Activated CD8-positive, alpha-beta memory T cell treated with anti-CD3 and anti-CD28 coated beads for 1 hour (primary cell): ENCODE results near the gene ZFP3.
"Not testable (repeated sequence)": the region's sequence is repeated elsewhere in the genome, so short reads cannot be mapped to it uniquely, and the experiment has no call there.

Experiments
- DNase-seq, 2 donors: peaks; one replicate each; pipeline ENCODE4 v3.0.0-alpha.2; 2020; ENCODE audit warnings: low read depth in 1 of 2; ENCODE audit errors: extremely low read depth in 1 of 2

ZFP3 gene

DNA sequence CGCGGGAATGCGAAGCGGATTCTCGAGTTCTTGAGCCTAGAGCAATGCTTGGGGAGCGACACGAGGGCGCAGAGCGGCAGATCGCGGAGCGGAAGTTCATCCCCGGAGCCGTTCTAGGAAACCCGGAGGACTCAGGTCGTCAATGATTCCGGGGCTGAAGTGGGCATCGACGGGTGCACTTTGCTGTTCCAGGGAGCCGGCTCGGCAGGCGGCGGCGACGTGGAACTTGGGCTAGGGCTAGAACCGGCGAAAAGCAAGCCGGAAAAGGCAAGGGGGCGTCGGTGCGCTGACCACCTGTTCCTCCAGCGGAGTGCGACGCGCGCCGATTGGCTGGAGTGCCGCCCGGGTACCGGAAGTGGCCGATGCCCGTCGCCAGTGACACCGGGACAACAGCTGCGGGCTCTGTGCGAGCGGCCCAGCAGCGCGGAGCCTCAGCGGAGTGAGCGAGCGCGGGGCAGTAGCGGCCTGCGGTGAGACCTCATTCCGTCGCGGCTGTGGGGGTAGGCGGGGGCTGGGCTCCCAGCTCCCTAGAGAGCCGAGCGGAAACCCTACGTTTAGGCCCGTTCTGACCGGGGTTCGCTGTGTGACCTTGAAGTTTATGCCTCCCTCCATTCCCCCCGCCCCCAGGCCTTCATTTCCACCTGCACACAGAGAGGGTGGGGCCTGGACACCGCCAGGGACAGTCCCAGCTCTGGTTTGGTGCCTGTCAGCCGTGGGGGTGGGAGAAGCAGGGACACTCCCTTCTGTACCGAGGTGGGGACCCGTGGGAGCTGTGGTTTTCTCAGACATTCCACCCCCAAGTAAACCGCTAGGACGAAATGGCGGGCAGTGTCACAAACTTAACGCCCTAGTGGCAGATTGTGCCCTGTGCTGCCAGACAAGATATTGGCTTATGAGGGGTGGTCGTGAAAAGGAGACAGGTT, at the start of gene ZFP3:
Gene ZFP3 (plus strand): TSS at position 362 of the 923 bp plus-strand sequence. CDS start 13,038 bp downstream, outside the sequence.
- peak; percentile 34 to 56 for DNase-seq

DNA sequence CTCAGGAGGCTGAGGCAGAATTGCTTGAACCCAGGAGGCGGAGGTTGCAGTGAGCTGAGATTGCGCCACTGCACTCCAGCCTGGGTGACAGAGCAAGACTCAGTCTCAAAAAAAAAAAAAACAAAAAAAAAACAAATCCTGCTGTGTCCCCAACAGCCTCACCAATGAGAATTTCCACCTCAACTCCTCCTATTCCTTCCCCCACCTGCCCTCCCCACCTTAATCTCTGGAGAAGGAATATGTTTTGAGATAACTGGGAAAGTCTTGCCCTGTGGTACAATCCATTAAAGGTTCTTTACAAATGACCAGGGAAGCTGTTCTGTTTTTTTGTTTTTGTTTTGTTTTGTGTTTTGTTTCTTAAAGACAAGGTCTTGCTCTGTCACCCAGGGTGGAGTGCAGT, 48.1 kb upstream of the ZFP3 start:
- DNase-seq, result not testable (repeated sequence)

DNA sequence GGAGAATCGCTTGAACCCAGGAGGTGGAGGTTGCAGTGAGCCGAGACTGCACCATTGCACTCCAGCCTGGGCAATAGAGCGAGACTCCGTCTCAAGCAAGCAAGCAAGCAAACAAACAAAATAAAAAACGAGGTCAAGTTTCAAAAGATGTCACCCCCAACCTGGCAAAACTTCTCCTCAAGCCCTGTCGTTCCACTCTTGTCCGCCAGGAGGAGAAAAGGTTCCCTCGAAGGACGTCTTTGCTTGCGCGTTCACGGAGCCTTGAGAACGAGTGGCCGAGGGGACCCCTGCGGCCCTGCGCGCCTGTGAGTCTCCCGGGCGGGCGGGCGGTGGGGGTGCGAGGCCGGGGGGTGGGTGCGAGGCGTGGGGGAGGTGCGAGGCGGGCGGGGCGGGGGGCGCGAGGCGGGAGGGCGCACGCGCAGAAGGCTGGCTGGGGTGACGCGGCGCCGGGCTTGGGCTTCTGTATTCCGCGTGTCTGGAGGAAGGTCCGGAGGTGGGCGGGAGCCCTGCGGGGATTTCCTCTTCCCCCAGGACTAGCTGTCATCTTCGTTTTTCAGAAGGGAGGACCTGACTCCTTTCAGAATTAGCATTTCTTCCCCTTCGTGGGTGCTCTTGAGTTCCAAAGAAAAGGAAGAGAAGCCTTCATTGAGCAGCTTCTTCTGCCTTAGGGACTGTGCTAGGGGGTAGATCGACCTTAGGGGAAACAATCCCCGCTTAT, 46.7 kb upstream of the ZFP3 start:
- DNase-seq, result peak; percentile 48 to 72

DNA sequence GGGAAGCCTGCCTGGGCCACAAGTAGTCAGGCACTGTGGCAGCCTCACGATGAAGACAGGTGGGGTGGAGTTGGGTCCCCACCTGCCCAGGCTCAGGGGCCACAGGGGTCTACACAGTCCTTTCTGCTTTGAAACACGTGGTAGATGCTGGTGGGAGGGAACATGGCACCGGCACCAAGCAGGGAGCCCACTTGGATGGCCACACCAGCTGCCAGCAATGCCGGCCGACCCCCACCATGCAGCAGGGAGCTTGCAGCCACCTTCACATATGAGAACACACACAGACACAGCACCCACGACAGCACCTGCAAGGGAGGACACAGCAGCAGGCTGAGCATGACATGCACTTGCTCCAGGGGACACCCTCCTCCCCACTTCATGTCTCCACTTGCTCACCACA, 45.4 kb upstream of the ZFP3 start:
- DNase-seq, result no peak

- DNase-seq, result no peak
These were observed 44.8 kb upstream of the ZFP3 start for GRCh38 chr17:5033352-5034015.

GRCh38 chr17:5034063-5034462, 44.2 kb upstream of the ZFP3 start:
- DNase-seq, result no peak

- no peak for DNase-seq
These were observed 43.6 kb upstream of the ZFP3 start for GRCh38 chr17:5034651-5035050.

DNA sequence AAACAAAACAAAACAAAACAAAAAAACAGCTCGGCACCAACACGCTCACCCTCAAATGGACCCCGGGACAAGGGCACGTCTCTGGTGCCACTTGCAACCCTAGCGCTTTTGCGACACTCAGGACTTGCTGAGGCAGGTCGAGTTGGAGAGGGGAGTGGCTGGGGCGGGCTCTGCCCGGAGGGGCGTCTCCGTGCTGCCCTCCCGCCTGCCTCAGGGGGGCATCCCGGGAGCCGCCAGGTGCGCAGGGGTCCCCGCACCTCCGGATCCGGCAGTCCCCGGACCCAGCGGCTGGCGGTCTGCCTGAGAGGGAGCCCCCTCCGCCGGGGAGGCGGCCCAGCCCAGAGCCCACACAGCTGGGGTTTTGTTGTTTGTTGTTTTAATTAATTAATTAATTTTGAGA, 43.0 kb upstream of the ZFP3 start, which contains the start of gene SLC52A1:
Gene SLC52A1 (minus strand): TSS at position 112 of the 400 bp plus-strand sequence. CDS start 820 bp downstream, outside the sequence.
- DNase-seq, result no peak

GRCh38 chr17:5042157-5043022, 35.9 kb upstream of the ZFP3 start:
- DNase-seq, result no peak

DNA sequence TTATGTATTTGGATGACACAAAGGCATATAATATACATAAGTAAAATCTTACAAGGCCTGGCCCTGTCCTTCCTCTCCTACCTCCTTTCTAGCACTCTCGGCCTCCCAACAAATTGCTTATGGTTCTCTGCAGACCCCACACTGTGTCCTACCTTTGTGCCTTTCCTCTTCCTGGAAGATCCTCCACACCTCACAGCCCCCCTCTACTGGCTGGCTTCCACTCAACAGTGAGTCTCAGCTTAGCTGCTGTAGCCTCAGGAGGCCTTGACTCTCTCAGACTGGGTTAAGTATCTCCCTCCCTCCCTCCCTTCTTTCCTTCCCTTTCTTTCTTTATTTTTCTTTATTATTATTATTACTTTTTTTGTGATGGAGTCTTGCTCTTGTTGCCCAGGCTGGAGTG, 34.7 kb upstream of the ZFP3 start:
- DNase-seq, result no peak

DNA sequence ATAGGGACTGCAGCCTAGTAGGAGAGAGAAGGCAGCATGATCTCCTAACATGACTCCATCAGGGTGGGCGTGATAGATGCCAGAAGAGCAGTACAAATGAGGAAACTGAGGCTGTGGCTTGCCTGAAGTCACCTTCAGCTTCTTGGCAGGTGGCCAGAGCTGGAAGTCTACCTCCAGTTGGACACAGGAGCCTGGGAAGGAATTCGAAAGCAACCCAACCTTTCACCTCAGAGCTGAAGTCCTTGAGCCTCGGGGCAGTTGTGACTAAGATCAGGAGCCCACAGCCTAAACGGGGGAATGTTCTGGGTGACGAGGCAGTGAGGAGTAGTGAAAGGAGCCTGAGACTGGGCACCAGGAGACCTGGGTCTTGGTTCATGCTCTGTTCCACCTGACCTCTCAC, 33.6 kb upstream of the ZFP3 start:
- no peak for DNase-seq

DNA sequence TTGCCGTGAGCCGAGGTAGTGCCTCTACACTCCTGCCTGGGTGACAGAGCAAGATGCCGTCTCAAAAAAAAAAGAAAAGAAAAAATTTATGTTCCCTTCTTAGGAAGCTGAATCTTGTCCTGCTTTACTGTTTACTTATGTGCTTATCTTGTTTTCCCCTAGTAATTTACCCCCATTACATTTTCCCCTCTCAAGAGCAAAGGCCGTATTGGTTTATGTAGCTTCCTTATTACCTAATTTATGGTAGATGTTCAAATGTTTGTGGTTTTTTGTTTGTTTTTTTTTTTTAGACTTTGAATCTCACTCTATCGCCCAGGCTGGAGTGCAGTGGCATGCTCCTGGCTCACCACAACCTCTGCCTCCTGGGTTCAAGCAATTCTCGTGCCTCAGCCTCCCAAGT, 32.8 kb upstream of the ZFP3 start:
- no peak for DNase-seq

GRCh38 chr17:5047446-5047845, 30.8 kb upstream of the ZFP3 start:
- DNase-seq, result no peak

DNA sequence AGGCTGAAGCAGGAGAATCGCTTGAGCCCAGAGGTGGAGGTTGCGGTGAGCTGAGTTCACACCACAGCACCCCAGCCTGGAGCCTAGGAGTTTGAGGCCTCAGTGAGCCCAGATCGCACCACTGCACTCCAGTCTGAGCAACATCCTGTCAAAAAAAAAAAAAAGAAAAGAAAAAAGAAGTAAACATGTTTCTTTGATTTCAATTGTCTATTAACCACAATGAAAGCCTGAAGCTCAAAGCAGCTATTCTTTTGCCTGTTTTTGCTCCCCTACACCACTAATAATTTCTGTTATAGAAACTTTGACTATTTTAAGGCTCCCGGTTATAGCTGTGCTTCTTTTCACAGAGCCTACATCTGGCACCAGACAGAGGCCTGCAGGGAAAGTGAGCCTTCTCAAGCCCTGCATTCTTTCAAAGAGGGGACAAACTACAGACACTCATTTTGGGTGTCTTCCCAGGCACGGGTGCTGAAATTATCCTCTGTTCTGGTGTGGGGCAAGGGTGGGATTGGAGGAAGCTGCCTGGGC, 28.9 kb upstream of the ZFP3 start:
- peak; percentile 19 to 38 for DNase-seq

GRCh38 chr17:5050278-5050677, 28.0 kb upstream of the ZFP3 start:
- DNase-seq, result no peak

DNA sequence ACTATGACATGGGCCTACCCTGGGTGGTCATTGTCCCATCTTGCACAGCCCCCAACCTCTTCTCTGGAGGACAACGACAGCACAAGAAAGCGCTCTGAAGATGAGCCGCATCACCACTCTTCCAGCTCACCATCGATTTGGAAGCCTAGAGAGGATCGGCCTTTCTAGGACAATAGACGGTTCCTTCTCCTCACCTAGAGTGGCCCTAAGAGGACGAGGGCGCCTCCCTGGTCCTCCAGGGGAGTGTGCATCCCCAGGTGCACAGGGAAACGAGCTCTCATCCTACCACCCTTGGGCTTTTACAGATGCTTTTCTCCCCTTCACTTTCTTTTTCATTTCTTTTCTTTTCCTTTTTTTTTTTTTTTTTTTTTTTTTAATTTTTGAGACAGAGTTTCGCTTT, 22.7 kb upstream of the ZFP3 start:
- no peak for DNase-seq

DNA sequence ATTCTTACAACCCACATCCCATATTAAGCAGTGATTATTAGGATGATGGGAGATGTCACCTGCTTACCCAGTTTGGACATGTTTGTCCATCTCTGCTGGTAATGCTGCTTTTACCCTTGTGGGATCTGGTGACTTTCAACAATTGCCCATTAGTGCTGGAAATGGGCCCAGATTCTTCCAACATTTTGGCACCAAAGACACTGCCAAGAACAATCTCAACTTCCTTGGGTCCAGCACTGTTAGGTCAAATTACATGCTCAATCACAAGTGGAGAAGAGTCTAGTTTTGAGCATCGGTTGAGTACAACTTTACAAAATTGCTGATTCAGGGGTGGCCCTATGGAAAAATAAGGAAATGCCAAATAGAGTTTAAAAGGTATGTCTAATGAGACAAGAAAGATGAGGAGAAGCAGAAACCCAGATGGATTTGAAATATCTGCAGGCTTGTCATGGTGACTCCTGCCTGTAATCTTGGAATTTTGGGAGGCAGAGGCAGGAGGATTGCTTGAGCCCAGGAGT, 13.0 kb upstream of the ZFP3 start:
- DNase-seq, result no peak

GRCh38 chr17:5068236-5068635, 10.0 kb upstream of the ZFP3 start:
- no peak for DNase-seq

DNA sequence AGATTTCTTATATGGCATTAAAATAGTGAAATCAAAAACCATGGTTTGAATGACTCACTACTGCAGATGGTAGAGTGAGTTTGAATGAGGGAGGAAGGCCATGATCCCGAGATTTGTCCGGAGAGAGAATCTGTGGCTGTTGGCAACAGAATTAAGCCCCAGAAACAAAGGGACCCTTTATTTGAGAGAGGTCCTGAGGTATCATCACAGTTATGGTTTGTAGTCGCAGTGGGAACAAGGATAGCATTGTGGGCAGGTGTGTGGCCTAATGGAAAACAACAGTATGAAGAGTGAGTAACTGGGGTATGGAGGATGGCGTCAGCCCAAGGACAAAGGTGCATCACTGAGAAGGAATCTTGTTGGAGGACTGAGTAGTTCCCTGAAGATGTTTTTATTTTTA, 8.5 kb upstream of the ZFP3 start:
- DNase-seq, result no peak

DNA sequence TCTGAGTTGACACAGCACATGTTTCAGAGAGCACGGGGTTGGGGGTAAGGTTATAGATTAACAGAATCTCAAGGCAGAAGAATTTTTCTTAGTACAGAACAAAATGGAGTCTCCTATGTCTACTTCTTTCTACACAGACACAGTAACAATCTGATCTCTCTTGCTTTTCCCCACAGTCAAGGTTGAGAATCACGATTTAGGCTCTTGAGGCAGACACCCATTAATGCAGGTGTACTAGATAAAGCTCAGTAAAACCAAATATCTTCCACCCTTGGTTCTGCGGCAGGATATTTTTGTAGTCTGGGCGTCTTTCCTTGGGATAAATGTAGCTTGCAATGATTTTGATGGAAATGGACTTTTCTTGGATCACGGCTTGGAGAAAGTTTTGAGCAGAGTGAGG, 2.8 kb upstream of the ZFP3 start:
- DNase-seq, result not testable (repeated sequence)
